ENCODE measurements around the gene MAST4. TPM values are rescaled to one million over a fixed set of nuclear protein-coding genes. Genes with fewer than 3 reads are reported as not detected.

Gene MAST4
- total RNA-seq, 4 donors from 2014 or later: 16.2 to 32.8 (median 25.0) TPM

DNA sequence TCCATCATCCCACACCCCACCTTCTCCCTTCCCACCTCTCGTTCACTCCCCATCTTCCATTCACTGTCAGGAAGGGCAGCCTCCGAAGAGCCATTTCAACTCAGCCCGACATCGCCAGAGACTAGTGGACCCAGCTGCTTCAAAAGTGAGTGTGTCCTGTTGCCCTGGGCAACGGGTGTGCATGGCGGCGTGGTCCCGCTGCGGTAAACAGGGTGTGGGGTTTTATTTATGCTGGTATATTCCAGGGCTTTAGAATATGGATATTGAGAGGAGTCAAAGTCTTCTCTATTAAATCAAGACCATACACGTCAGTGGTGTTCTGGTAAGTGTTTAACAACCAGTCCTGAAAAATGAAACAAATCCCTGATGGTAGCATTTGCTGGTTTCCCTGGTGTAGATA lies 274.5 kb downstream of the MAST4 start:
- no peaks in the 10 kb centered on the region for H3K4me1 ChIP-seq
- TF ChIP-seq POLR2A (IDR thresholded peaks at IDR 0.05): no peak
- no peak for TF ChIP-seq EP300 (IDR thresholded peaks at IDR 0.05)
- TF ChIP-seq CTCF (IDR thresholded peaks at IDR 0.05): no peak
- TF ChIP-seq POLR2AphosphoS5 (IDR thresholded peaks at IDR 0.05): no peak

GRCh38 chr5:66871651-66872050 lies 275.5 kb downstream of the MAST4 start:
- no peak for TF ChIP-seq EP300 (IDR thresholded peaks at IDR 0.05)
- TF ChIP-seq POLR2AphosphoS5 (IDR thresholded peaks at IDR 0.05): no peak
- no peak for TF ChIP-seq POLR2A (IDR thresholded peaks at IDR 0.05)
- no peak for TF ChIP-seq CTCF (IDR thresholded peaks at IDR 0.05)
- no peak for ATAC-seq
- Histone ChIP-seq H3K36me3 (no peaks in the 10 kb centered on the region), H3K27ac (no peak overlapping the region), H3K9me3 (no peaks in the 10 kb centered on the region), H3K4me1 (no peaks in the 10 kb centered on the region), H3K27me3 (no peaks in the 10 kb centered on the region), H3K4me3 (no peak overlapping the region)
- WGBS, 2 donors (ENCODE audit: low coverage in 1 of 2): 90 to 91% methylated on average over 2 to 5 of the region's 5 CpGs

More for the DNA sequence above, 274.5 kb downstream of the MAST4 start:
- 87 to 92% methylated on average over 3 to 9 of the region's 10 CpGs for WGBS, 2 donors (ENCODE audit: low coverage in 1 of 2)
- Histone ChIP-seq H3K36me3 (no peaks in the 10 kb centered on the region), H3K4me3 (no peak overlapping the region), H3K27ac (no peak overlapping the region), H3K9me3 (no peaks in the 10 kb centered on the region), H3K27me3 (no peaks in the 10 kb centered on the region)
- ATAC-seq: no peak

- no peaks in the 10 kb centered on the region for H3K36me3 ChIP-seq
- TF ChIP-seq EP300 (IDR thresholded peaks at IDR 0.05) (no peak), POLR2A (IDR thresholded peaks at IDR 0.05) (no peak), POLR2AphosphoS5 (IDR thresholded peaks at IDR 0.05) (no peak), CTCF (IDR thresholded peaks at IDR 0.05) (no peak)
- H3K9me3 ChIP-seq: no peaks in the 10 kb centered on the region
- no peak for ATAC-seq
- H3K27ac ChIP-seq: no peak overlapping the region
- no peaks in the 10 kb centered on the region for H3K4me1 ChIP-seq
- H3K4me3 ChIP-seq: no peak overlapping the region
- no peaks in the 10 kb centered on the region for H3K27me3 ChIP-seq
- WGBS, 2 donors (ENCODE audit: low coverage in 1 of 2): 86 to 90% methylated on average over 6 of the region's 6 CpGs
Observed at GRCh38 chr5:66872736-66873331, 276.6 kb downstream of the MAST4 start.

DNA sequence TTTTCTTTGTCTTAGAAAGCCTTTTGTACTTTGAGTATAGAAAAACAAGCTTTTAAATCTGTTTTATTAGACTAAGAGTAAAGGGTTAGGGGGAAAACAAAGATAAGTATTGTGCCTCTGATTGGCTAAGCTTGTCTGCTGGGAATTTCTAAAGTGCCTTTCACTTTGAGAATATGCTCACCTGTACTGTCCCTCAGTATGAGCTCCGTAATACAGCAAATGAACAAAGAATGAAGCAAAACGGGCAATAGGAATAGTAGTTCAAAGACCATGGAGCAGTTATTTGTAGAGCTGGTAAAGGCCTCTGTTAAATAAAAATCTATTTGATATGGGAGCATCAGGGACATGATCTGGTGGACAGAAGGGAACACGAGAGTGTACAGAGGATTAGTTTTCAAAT lies 277.8 kb downstream of the MAST4 start:
- TF ChIP-seq EP300 (IDR thresholded peaks at IDR 0.05) (no peak), POLR2AphosphoS5 (IDR thresholded peaks at IDR 0.05) (no peak), POLR2A (IDR thresholded peaks at IDR 0.05) (no peak), CTCF (IDR thresholded peaks at IDR 0.05) (no peak)
- H3K36me3 ChIP-seq: no peaks in the 10 kb centered on the region
- 85 to 88% methylated on average over 3 of the region's 3 CpGs for WGBS, 2 donors (ENCODE audit: low coverage in 1 of 2)
- H3K27ac ChIP-seq: no peak overlapping the region
- H3K27me3 ChIP-seq: no peaks in the 10 kb centered on the region
- H3K4me1 ChIP-seq: no peaks in the 10 kb centered on the region
- no peaks in the 10 kb centered on the region for H3K9me3 ChIP-seq
- H3K4me3 ChIP-seq: no peak overlapping the region
- ATAC-seq: no peak

- H3K9me3 ChIP-seq: no peaks in the 10 kb centered on the region
Observed at GRCh38 chr5:66875315-66875714, 279.1 kb downstream of the MAST4 start.

More at GRCh38 chr5:66875315-66875714, 279.1 kb downstream of the MAST4 start:
- TF ChIP-seq EP300 (IDR thresholded peaks at IDR 0.05) (no peak), CTCF (IDR thresholded peaks at IDR 0.05) (no peak), POLR2AphosphoS5 (IDR thresholded peaks at IDR 0.05) (no peak), POLR2A (IDR thresholded peaks at IDR 0.05) (no peak)
- Histone ChIP-seq H3K36me3 (no peaks in the 10 kb centered on the region), H3K27me3 (no peaks in the 10 kb centered on the region), H3K27ac (no peak overlapping the region), H3K4me1 (no peaks in the 10 kb centered on the region), H3K4me3 (no peak overlapping the region)
- no peak for ATAC-seq

Data from gastroesophageal sphincter (tissue), 4 donors.